ENCODE measurements around the gene CDK4. TPM values are rescaled to one million over a fixed set of nuclear protein-coding genes. Genes with fewer than 3 reads are reported as not detected.
A peak's percentile ranks its signal among the peaks of the same experiment; 100 is the strongest.

Gene CDK4
- polyA plus RNA-seq, 1 donor (not counting 4 experiments of a cell fraction or from before 2014, with no cell fraction given), result 146 TPM

DNA sequence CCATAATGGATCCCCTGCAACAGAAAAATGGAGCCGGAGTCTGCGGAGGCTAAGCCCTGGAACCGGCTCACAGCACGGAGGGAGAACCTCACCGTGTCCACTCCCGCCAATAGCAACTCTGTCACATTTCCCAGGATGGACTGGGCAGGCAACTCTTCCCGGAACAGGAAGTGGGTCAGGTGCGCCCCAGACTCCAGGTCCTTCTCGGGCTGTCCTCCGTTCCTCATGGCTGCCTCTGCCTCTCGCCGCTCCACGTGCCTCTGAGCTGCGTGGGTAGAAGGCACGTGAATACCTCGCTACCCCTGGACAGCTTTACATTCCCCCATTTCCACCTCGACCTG lies 12.5 kb upstream of the CDK4 start:
- Histone ChIP-seq H3K9me3 (ENCODE audit: control insufficient read depth, low read depth, low read length) (no peaks in the 10 kb centered on the region), H3K4me2 (ENCODE audit: control insufficient read depth, extremely low read depth, insufficient read depth, low read depth, low read length) (peak overlapping the region; percentile 74), H3K36me3 (ENCODE audit: control insufficient read depth in 2 of 2, extremely low read depth in 1 of 2, insufficient read depth in 2 of 2, low read length in 2 of 2) (peaks cover 32 to 54% of the 10 kb centered on the region in 2 experiments), H3K79me2 (ENCODE audit: control insufficient read depth, insufficient read depth, low read length) (peaks cover 71% of the 10 kb centered on the region), H2AFZ (ENCODE audit: control insufficient read depth, low read length) (peak overlapping the region; percentile 55), H3K4me1 (ENCODE audit: control insufficient read depth, extremely low read depth, insufficient read depth, low read length) (peaks cover 29% of the 10 kb centered on the region), H3K9ac (ENCODE audit: control insufficient read depth, extremely low read depth, insufficient read depth, low read length) (peak overlapping the region; percentile 80), H3K4me3 (ENCODE audit: control insufficient read depth in 2 of 3, extremely low read depth in 1 of 3, insufficient read depth in 2 of 3, low read depth in 1 of 3, low read length in 3 of 3) (peak overlapping the region; percentile 69 to 97 (median 89)), H3K9me1 (ENCODE audit: control insufficient read depth, extremely low read depth, insufficient read depth, low read length) (no peaks in the 10 kb centered on the region), H3K27ac (ENCODE audit: control insufficient read depth, insufficient read depth, low read length) (peak overlapping the region; percentile 67), H4K20me1 (ENCODE audit: control insufficient read depth, extremely low read depth, insufficient read depth, low read length) (peaks cover 4% of the 10 kb centered on the region), H3K27me3 (ENCODE audit: control insufficient read depth, extremely low read depth, insufficient read depth, low read length) (no peaks in the 10 kb centered on the region)
- TF ChIP-seq EZH2 (IDR thresholded peaks at IDR 0.05; ENCODE audit: low read length), result no peak
- TF ChIP-seq, protein P1, sequence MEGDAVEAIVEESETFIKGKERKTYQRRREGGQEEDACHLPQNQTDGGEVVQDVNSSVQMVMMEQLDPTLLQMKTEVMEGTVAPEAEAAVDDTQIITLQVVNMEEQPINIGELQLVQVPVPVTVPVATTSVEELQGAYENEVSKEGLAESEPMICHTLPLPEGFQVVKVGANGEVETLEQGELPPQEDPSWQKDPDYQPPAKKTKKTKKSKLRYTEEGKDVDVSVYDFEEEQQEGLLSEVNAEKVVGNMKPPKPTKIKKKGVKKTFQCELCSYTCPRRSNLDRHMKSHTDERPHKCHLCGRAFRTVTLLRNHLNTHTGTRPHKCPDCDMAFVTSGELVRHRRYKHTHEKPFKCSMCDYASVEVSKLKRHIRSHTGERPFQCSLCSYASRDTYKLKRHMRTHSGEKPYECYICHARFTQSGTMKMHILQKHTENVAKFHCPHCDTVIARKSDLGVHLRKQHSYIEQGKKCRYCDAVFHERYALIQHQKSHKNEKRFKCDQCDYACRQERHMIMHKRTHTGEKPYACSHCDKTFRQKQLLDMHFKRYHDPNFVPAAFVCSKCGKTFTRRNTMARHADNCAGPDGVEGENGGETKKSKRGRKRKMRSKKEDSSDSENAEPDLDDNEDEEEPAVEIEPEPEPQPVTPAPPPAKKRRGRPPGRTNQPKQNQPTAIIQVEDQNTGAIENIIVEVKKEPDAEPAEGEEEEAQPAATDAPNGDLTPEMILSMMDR (optimal IDR thresholded peaks at IDR 0.05 in 1 of 3, IDR thresholded peaks at IDR 0.05 in 1 of 3, conservative IDR thresholded peaks at IDR 0.05 in 1 of 3; ENCODE audit: extremely low read depth in 1 of 3, insufficient read depth in 2 of 3, low read length in 3 of 3), result no peak
- FAIRE-seq (peak; percentile 52), DNase-seq (ENCODE audit: low read depth, low spot score) (no peak)
- dilution Hi-C loops (cut with MboI; ENCODE audit: extremely low pct_ligation_motif_present, low sequenced_read_pairs), result no loop called here

- Histone ChIP-seq H3K9me1 (ENCODE audit: control insufficient read depth, extremely low read depth, insufficient read depth, low read length) (no peaks in the 10 kb centered on the region), H3K9ac (ENCODE audit: control insufficient read depth, extremely low read depth, insufficient read depth, low read length) (peak overlapping the region; percentile 80), H3K79me2 (ENCODE audit: control insufficient read depth, insufficient read depth, low read length) (peaks cover 66% of the 10 kb centered on the region), H3K9me3 (ENCODE audit: control insufficient read depth, low read depth, low read length) (no peaks in the 10 kb centered on the region), H3K4me1 (ENCODE audit: control insufficient read depth, extremely low read depth, insufficient read depth, low read length) (peaks cover 29% of the 10 kb centered on the region), H3K36me3 (ENCODE audit: control insufficient read depth in 2 of 2, extremely low read depth in 1 of 2, insufficient read depth in 2 of 2, low read length in 2 of 2) (peaks cover 31 to 55% of the 10 kb centered on the region in 2 experiments), H4K20me1 (ENCODE audit: control insufficient read depth, extremely low read depth, insufficient read depth, low read length) (peaks cover 4% of the 10 kb centered on the region), H3K27ac (ENCODE audit: control insufficient read depth, insufficient read depth, low read length) (no peak overlapping the region), H3K4me3 (ENCODE audit: control insufficient read depth in 2 of 3, extremely low read depth in 1 of 3, insufficient read depth in 2 of 3, low read depth in 1 of 3, low read length in 3 of 3) (peak overlapping the region; percentile 69 to 97 (median 89)), H2AFZ (ENCODE audit: control insufficient read depth, low read length) (no peak overlapping the region), H3K27me3 (ENCODE audit: control insufficient read depth, extremely low read depth, insufficient read depth, low read length) (no peaks in the 10 kb centered on the region), H3K4me2 (ENCODE audit: control insufficient read depth, extremely low read depth, insufficient read depth, low read depth, low read length) (peak overlapping the region; percentile 74)
- dilution Hi-C loops (cut with MboI; ENCODE audit: extremely low pct_ligation_motif_present, low sequenced_read_pairs), result no loop called here
- FAIRE-seq (no peak), DNase-seq (ENCODE audit: low read depth, low spot score) (no peak)
- TF ChIP-seq EZH2 (IDR thresholded peaks at IDR 0.05; ENCODE audit: low read length), result no peak
- TF ChIP-seq, protein P1 (optimal IDR thresholded peaks at IDR 0.05 in 1 of 3, IDR thresholded peaks at IDR 0.05 in 1 of 3, conservative IDR thresholded peaks at IDR 0.05 in 1 of 3; ENCODE audit: extremely low read depth in 1 of 3, insufficient read depth in 2 of 3, low read length in 3 of 3), result no peak
Measured at GRCh38 chr12:57763881-57764661, 12.0 kb upstream of the CDK4 start.
